Esophagus squamous epithelium (tissue), 5 donors: ENCODE data around the gene ATG9B. TPM values are rescaled to one million over a fixed set of nuclear protein-coding genes. Genes with fewer than 3 reads are reported as not detected.

ENCODE experiments used
- DNase-seq: peaks from one replicate; lab custom pipeline; 2025; lab: John Stamatoyannopoulos, UW
- H3K27ac ChIP-seq, 4 donors: fragments of 200-600 bp; sonication (generic); one replicate each; pipeline ENCODE4 v1.5.1; 2016 to 2019; ENCODE audit warnings: mild to moderate bottlenecking in 1 of 4
- H3K27me3 ChIP-seq, 4 donors: fragments of 200-600 bp; sonication (generic); 1 replicate in 3 of 4; 2 replicates in 1 of 4; pipeline versions ENCODE4 v1.5.1 to v1.6.0; 2017 to 2021; ENCODE audit warnings: antibody characterized with exemption in 1 of 4
- H3K36me3 ChIP-seq, 3 donors: fragments of 200-600 bp; sonication (generic); one replicate each; pipeline ENCODE4 v1.5.1; 2016 to 2019
- H3K4me1 ChIP-seq, 3 donors: fragments of 200-600 bp; sonication (generic); one replicate each; pipeline ENCODE4 v1.5.1; 2017 to 2019
- H3K4me3 ChIP-seq, 4 donors: fragments of 200-600 bp; sonication (generic); 1 replicate in 3 of 4; 2 replicates in 1 of 4; pipeline ENCODE4 v1.5.1; 2016 to 2019; ENCODE audit warnings: mild to moderate bottlenecking in 2 of 4, moderate library complexity in 1 of 4
- H3K9me3 ChIP-seq, 3 donors: fragments of 200-600 bp; sonication (generic); one replicate each; pipeline ENCODE4 v1.5.1; 2016 to 2019
- CTCF ChIP-seq, 6 experiments: fragments of 450-650 bp in 4 of 6; fragments of 200-600 bp in 2 of 6; sonication (generic) in 2 of 6; IDR thresholded peaks; one replicate each; pipeline ENCODE4 v1.5.1; 2016 to 2019; ENCODE audit warnings: antibody characterized with exemption in 6 of 6, mild to moderate bottlenecking in 4 of 6, moderate library complexity in 4 of 6
- POLR2A ChIP-seq, 4 donors: fragments of 450-650 bp; IDR thresholded peaks; one replicate each; pipeline ENCODE4 v1.6.1; 2017; ENCODE audit warnings: antibody characterized with exemption in 4 of 4, mild to moderate bottlenecking in 4 of 4, moderate library complexity in 3 of 4
- WGBS, 2 donors: methylation state at CpG; one replicate each; pipeline ENCODE4 v1.1.5; 2018; 5-methylcytosine and 5-hydroxymethylcytosine counted together
- intact Hi-C: fragments of 100-400 bp; cut with DNase I; formaldehyde crosslinking; loops from one replicate; pipeline ENCODE4 v1.15.0; 2022
- total RNA-seq, 4 donors: library from RNA; depleted of rRNA; stranded (reverse); fragments of >200 nt; gene quantifications; one replicate each; pipeline ENCODE4 v1.1.0, GENCODE V29; 2016
- donor health status: DM: yes; HTN: yes; CAD: no.

The ATG9B gene
- total RNA-seq, 4 donors from 2014 or later = 1.5 to 45.2 (median 12.8) TPM

GRCh38 chr7:151047976-151048815, 23.9 kb upstream of the ATG9B start, which contains the start of gene ASIC3:
ASIC3 (plus strand) TSS chr7:151048531; CDS start chr7:151048886, 355 bp downstream.
- 76 to 79% methylated on average over 15 to 22 of the region's 22 CpGs for WGBS, 2 donors
- intact Hi-C loops = no loop called here
- Histone ChIP-seq H3K4me3 (no peak within 1 kb of the TSS), H3K27ac (no peak within 1 kb of the TSS), H3K4me1 (peaks cover 10 to 24% (median 11%) of the 10 kb centered on the region in 3 donors), H3K27me3 (peaks cover 0 to 19% (median 0%) of the 10 kb centered on the region in 4 donors), H3K36me3 (peaks cover 0 to 29% (median 0%) of the 10 kb centered on the region in 3 donors), H3K9me3 (no peaks in the 10 kb centered on the region)
- no peak for DNase-seq
- TF ChIP-seq POLR2A (IDR thresholded peaks at IDR 0.05) = no peak
- TF ChIP-seq CTCF (IDR thresholded peaks at IDR 0.05) = no peak

GRCh38 chr7:151046603-151047573, 22.6 kb upstream of the ATG9B start:
- TF ChIP-seq CTCF (IDR thresholded peaks at IDR 0.05) (no peak), POLR2A (IDR thresholded peaks at IDR 0.05) (no peak)
- Histone ChIP-seq H3K36me3 (peaks cover 0 to 36% (median 0%) of the 10 kb centered on the region in 3 donors), H3K9me3 (no peaks in the 10 kb centered on the region), H3K27ac (no peak overlapping the region), H3K4me1 (peaks cover 10 to 24% (median 11%) of the 10 kb centered on the region in 3 donors), H3K4me3 (no peak overlapping the region), H3K27me3 (peaks cover 0 to 19% (median 0%) of the 10 kb centered on the region in 4 donors)
- 20 to 26% methylated on average over 2 to 6 of the region's 14 CpGs for WGBS, 2 donors
- no peak for DNase-seq
- intact Hi-C loops = no loop called here

GRCh38 chr7:151045967-151046366, 21.7 kb upstream of the ATG9B start:
- peaks cover 3 to 17% (median 7%) of the 10 kb centered on the region in 3 donors for H3K4me1 ChIP-seq
- no peak overlapping the region for H3K27ac ChIP-seq
- H3K9me3 ChIP-seq = no peaks in the 10 kb centered on the region
- no peak overlapping the region for H3K4me3 ChIP-seq
- TF ChIP-seq CTCF (IDR thresholded peaks at IDR 0.05) (no peak), POLR2A (IDR thresholded peaks at IDR 0.05) (no peak)
- H3K36me3 ChIP-seq = peaks cover 0 to 46% (median 8%) of the 10 kb centered on the region in 3 donors
- 92% methylated on average over 2 of the region's 9 CpGs; no CpG with 5 or more reads in 1 of the 2 donors for WGBS, 2 donors
- peaks cover 0 to 12% (median 0%) of the 10 kb centered on the region in 4 donors for H3K27me3 ChIP-seq
- intact Hi-C loops = no loop called here
- no peak for DNase-seq

- intact Hi-C loops = no loop called here
- peaks cover 0 to 13% (median 5%) of the 10 kb centered on the region in 3 donors for H3K4me1 ChIP-seq
- DNase-seq = no peak
- peaks cover 0 to 5% (median 0%) of the 10 kb centered on the region in 4 donors for H3K27me3 ChIP-seq
- H3K9me3 ChIP-seq = no peaks in the 10 kb centered on the region
- no peak overlapping the region for H3K4me3 ChIP-seq
- peaks cover 0 to 48% (median 8%) of the 10 kb centered on the region in 3 donors for H3K36me3 ChIP-seq
- H3K27ac ChIP-seq = no peak overlapping the region
- TF ChIP-seq POLR2A (IDR thresholded peaks at IDR 0.05) = no peak
- TF ChIP-seq CTCF (IDR thresholded peaks at IDR 0.05) = no peak
- 100% methylated on average over 1 of the region's 11 CpGs; no CpG with 5 or more reads in 1 of the 2 donors for WGBS, 2 donors
Observed at GRCh38 chr7:151045262-151045661, 21.0 kb upstream of the ATG9B start.
